Left kidney (tissue), 2 donors: ENCODE results near the gene TMEM239. TPM values are rescaled to one million over a fixed set of nuclear protein-coding genes. Genes with fewer than 3 reads are reported as not detected.
"Not testable (repeated sequence)": the region's sequence is repeated elsewhere in the genome, so short reads cannot be mapped to it uniquely, and the experiment has no call there.

Experiments used
- DNase-seq: peaks from one replicate; pipeline ENCODE4 v3.0.0-alpha.2; 2013
- polyA plus RNA-seq: library from polyadenylated mRNA; unstranded; fragments of 120-200 nt; gene quantifications from one replicate; pipeline ENCODE4 v1.2.1, GENCODE V29; 2013; ENCODE audit not compliant: insufficient read length

TMEM239 gene
- polyA plus RNA-seq, 1 donor: 0.03 TPM

DNA sequence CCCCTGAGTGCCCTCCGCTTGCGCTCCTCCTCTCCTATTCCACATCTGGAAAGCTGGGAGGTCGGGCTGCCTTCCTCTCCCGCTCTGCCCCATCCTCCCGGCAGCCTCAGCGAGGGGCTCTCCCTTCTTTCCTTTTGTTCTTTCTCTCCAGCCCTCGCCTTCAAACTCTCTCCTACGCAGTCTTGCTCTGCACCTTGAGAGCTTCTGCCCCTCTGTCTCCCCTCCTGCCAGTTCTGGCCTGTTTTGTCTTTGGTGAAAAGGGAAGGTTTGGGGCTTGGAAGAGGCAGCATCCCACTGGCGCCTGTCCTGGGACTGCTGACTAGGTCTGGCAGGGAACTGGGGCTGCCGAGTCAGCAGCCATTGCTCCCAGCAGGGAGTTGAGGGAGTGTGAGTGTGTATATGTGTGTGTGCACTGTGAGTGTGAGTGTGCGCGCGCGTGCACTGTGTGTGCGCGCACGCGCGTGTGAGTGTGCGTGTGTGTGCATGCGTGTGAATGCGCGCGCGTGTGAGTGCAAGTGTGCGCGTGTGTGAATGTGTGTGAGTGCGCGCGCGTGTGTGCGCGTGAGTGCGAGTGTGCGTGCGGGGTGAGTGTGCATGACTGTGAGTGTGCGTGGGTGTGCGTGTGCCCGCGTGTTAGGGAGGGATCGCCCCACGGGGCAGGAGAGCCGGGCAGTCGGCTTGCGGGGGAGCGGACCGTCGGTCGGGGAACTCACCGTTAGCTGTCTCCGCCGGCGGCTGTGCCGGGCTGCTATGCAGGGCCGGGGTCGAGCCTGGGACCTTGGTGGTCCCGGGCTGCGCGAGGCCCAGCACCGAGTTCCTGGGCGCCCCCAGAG is 16.3 kb upstream of the TMEM239 start:
- DNase-seq: no peak

DNA sequence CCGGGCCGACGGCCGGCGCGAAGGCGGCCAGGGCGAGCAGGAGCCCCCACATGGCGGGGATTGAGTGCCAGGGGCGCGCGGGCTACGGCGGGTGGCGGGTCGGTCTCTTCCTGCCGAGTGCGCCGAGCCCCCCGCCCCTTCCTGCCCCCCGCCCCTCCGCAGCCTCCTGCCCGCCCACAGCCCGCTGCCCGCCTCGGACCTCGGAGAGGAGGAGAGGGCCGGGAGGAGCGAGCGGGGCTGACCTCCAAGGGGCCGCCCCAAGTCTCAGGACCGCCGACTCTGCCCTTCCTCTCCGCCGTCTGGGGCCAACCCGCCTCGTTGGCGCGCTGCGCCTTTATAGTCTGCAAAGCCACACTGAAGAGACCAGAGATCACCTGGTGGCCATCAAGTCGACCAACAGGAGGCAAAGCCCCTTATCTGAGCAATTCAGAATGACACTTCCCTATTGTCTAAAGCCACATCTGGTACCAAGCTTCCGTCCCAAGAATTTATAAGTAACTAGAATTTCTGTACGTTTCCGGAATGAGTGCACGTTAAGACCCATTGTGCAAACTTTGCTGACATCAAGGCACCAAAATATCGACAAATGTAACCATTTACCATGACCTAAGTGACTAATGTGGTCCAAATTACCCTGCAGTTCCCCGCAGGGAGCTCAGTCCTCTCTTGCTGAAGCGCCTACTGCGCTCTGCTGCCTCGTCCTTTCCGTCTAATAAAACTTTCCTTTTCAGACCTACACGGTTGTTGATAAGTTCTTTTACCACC is 15.5 kb upstream of the TMEM239 start, which contains the start of gene CPXM1:
CPXM1 (minus strand) TSS at position 107 of the 765 bp plus-strand sequence; CDS start at position 52, 55 bp downstream.
- no peak for DNase-seq

DNA sequence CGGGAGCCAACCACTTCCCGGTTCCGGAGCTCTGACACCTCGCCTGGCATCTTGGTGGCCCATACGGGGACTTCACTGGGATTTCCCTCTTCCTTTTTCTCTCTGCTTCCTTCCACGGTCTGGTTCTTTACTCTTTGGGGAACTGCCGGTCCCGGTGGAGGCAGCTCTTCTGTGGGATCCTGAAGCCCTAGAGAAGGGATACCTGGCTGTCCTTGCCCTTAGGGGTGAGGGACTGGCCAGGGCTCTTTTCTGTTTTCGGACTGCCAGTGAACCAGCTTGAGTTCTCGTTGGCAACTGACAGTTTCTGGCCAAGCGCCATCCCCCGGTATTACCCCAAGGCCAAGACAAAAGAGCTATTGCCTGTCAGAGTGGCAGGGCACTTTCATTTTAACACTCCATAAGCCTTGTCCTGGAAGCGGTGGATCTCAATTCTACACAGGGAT is 14.9 kb upstream of the TMEM239 start:
- DNase-seq: no peak

DNA sequence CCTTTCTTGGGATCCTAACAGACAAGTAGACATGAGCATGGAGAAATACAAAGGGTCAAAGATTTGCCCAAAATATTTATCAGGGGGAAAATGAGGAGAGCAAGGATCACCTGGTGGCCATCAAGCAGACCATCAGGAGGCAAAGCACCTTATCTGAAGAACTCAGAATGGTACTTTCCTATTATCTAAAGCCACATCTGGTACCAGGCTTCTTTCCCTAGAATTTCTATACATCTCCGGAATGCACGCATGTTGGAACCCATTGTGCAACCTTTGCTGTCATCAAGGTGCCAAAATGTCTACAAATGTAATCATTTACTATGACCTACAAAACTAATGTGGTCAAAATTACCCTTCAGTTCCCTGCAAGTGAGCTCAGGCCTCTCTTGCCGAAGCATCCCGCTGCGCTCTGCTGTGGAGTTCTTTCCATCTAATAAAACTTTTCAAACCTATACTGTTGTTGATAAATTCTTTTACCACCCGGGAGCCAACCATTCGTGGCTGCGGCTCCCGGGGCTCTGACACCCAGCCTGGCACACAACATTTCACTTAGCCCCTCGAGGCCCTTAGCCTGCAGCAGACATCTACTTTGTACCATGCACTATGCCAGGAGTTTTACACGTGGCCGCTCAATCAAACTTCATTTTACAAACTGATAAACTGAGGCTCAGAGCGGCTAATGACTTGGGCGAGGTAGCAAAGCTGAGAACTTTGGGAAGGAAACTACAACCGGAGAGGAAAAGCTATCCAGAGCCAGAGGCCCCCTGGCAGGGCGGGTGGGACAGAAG is 11.9 kb upstream of the TMEM239 start:
- DNase-seq: no peak

DNA sequence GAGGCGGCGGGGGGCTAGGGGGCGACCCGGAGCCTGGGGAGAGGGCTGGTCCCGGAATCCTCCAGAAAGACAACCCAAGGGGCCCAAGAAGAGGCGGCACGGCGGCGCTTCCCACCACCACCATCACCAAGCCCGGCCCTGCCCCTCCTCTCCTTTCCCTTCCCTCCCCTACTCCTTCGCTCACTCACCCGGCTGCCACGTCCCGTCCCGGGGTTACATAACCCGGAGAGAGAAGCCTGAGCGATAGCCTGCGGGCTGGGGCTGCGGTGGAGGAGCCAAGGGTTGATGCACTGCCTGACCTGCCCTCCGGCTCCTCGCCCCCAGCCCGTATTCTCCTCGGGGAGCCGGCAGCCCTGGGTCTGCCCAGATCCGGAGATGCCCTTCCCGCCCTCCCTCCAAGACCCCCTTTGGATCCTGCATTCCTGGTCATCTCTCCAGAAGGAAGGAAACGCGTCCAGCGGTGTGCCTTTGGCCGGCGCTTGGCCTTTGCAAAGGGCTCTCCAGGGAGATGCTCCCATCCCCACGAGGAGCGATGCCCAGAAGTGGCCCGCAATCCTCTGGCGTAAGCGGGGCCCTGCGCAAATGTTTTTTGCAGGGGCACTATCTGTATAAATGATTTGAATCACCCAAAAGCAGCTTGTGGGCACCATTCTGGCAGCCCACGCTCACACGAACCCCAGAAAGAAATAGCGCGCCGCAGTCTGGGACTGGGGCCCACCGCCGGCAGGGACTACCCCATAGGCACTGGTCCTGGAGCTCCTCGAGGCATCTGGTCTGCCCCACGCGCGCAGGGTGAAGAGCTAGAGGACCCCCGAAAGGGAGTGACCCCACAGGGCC is 11.1 kb upstream of the TMEM239 start:
- no peak for DNase-seq

DNA sequence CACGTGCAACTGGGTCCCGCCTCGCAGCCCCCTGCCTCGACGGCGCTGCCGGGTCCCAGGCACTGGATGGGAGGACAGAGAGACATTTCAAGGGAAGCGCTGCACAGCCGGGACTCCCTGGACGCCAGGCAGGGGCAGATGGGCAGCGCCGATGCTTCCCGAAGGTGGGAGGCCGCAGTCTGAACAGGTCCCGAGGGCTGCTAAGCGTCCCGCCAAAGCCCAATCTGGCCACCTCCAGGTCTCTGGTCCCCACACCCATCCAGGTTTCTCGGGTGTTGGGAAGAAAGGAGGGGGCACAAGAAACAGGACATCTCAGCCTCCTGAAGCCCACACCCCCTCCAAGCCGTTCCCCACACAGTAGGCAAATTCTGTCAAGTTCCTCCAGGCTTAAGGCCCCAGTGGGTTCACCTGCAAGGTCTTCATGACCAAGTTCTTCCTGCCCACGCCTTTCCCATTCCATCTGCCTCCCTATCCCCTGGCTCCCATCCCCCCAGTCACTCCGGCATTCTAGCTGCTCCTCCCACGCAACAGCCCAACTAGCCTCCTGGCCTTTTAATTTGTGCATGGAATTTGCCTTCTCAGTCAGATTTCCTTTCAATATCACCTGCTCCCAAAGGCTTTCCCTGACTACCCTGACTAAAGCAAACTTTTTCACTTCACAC is 10.3 kb upstream of the TMEM239 start:
- peak; percentile 72 for DNase-seq

DNA sequence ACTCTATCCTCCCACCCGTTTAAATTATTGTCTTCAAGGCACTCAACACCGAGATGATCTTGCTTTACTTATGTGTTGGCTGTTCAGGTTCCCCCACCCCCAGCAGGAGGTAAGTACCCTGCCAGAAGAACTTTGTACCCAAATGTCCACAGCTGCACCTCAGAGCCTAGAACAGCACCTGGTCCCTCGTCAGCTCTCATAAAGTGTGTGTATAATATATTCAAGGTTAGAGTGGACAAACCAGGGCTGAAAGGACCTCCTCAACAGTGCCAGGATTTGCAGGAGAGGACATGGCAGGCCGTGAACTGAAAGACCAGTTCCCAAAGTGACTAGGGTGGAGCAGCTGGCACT is 9.8 kb upstream of the TMEM239 start:
- DNase-seq: no peak

DNA sequence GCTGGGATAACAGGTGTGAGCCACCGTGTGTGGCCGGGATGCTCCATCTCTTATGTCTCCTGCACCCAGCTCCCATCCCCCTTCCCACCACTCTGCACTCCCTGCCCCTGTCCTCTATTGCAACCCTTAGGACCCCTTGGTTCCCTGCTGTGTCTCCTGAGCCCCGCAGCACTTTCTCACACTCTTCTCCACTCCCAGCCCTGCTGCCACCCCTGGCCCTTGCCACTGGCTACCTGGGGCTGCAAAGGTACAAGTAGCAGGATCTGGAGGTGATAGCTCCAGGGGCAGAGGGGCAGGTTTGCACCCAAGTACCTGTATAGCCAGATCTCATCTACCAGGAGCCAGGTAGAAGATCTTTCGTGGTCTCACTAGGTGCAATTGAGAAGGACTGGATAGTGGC is 9.1 kb upstream of the TMEM239 start:
- DNase-seq: no peak

DNA sequence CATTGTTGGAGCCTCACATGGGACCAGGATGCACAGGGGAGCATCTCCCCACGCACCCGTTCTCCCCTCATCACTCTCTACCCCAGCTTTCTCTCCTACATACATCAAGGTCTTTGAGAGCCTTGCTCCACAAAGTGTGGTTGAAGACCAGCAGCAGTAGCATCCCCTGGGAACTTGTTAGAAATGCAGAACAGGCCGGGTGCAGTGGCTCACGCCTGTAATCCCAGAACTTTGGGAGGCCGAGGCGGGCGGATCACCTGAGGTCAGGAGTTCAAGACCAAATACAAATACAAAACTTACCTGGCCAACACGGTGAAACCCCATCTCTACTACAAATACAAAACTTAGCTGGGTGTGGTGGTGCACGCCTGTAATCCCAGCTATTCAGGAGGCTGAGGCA is 8.2 kb upstream of the TMEM239 start:
- DNase-seq: not testable (repeated sequence)

DNA sequence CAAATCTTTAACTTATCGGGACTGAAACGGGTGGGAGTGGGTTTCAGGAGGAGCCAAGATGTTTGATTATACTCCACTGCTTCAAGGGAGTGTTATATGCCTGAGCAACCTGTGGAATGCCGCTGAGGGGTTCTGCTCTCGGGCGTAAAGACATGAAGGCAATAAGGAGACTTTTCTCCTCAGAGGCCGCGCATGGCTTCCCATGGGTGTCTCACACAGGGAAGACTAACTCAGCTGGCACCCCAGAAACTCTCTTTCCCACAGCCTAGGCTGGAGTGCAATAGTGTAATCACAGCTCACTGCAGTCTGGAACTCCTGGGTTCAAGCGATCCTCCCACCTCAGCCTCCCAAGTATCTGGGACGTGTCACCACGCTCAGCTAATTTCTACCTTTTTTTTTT is 6.5 kb upstream of the TMEM239 start:
- no peak for DNase-seq

DNA sequence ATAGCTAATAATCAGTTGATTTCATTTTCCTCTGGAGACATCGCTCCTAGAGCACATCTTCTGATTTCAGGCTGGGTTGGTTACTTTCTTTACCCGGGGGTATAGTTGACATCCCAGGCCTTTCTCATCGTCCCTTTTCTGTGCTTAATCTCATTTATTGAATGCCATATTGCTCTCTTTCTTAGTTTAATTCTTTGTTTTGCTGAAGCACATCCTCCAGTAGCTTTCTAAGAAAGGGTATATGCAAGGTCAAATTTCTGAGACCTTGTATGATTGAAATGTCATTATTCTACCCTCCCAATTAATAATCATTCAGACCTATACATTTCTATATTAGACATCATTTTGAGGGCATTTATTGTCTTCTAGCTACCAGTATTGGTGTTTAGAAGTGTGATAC is 4.0 kb upstream of the TMEM239 start:
- DNase-seq: no peak

DNA sequence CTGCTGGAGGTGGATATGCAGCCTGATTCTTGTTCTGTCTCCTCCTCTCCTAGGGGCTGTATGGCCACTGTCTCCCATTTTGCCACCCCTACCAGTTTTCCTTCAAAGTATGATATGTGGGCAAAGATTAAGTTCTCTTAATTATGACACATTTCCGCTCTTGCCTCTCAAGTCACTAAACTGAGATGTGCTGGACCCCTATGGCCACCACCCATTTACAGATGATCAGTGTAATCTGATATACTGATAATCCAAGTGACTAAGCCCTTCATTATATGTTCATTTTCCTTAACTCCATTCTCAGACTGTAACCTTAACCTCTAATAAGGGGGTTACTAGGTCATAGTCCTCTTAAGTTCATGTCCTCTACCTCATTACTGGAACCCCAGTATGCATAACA is 2.1 kb upstream of the TMEM239 start:
- DNase-seq: no peak

DNA sequence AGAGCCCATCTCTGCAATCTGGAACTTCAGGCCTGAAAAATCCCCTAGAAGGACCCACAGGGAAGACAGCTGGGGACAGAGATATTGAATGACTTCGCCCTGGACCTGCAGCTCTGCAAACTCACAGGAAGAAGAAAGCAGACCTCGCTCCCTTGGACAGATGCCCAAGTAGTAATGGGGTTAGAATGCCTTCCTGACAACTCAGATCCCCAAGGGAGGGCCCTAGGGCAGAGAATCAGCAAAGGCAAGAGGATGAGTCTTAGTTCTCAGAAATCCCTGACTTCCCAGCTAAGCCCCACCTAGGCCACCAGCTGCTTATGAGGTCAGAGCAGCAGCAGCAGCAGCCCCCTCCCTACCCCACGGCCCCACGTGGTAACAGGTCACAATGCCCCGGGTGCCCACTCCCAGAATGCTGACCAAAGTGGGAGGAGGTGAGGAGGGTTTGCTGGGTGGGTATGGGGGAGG is 1.5 kb upstream of the TMEM239 start, which contains the start of gene C20orf141:
C20orf141 (plus strand) TSS at position 401 of the 465 bp plus-strand sequence. CDS start 198 bp downstream, outside the sequence.
- DNase-seq: no peak

DNA sequence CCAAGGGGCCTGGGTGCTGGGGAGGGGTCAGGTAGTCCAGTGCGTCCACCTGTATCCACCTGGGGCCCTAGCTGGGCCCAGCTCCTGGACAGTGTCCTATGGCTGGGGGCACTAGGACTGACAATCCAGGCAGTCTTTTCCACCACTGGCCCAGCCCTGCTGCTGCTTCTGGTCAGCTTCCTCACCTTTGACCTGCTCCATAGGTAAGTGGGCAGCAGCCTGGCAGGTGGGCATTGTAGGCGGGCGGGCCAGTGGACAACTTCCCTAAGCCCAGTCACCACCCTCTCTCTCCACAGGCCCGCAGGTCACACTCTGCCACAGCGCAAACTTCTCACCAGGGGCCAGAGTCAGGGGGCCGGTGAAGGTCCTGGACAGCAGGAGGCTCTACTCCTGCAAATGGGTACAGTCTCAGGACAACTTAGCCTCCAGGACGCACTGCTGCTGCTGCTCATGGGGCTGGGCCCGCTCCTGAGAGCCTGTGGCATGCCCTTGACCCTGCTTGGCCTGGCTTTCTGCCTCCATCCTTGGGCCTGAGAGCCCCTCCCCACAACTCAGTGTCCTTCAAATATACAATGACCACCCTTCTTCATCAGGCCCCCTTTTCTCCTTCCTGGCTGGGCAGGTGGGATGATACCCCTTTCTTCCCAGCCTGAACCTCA is 793 bp upstream of the TMEM239 start:
- no peak for DNase-seq

DNA sequence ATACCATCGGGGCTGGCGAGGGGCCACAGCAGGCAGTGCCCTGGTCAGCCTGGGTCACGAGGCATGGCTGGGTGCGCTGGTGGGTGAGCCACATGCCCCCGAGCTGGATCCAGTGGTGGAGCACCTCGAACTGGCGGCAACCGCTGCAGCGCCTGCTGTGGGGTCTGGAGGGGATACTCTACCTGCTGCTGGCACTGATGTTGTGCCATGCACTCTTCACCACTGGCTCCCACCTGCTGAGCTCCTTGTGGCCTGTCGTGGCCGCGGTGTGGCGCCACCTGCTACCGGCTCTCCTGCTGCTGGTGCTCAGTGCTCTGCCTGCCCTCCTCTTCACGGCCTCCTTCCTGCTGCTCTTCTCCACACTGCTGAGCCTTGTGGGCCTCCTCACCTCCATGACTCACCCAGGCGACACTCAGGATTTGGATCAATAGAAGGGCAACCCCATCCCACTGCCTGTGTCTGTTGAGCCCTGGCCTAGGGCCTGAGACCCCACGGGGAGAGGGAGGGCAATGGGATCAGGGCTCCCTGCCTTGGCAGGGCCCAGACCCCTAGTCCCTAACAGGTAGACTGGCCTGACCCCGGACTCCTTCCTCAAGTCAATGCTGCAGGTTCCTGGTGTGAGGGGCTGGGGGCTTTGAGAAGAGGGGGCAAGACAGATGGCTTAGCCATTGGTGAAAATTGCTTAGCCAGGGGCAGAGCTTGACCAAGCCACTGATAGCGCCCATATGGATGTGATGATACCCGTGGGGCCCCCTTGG is 598 bp downstream of the TMEM239 start:
- DNase-seq: no peak

DNA sequence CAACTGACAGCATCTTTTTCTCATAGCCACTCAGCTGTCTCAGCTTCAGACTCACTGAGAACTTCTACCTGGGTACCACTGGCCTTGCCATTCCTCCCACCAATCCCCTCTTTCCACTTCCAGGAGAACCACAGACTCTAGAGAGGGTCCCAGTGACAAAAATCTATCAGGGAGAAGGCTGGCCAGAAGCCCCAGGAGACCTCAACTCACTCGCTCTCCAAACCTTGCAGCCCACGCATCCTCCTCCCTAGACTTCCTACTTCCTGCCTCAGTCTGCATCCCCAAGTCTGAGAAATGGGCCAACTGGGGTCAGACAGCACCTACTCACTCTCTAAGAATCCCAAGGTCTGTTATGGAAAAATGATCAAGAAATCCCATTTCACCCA is 1.2 kb downstream of the TMEM239 start:
- DNase-seq: no peak

DNA sequence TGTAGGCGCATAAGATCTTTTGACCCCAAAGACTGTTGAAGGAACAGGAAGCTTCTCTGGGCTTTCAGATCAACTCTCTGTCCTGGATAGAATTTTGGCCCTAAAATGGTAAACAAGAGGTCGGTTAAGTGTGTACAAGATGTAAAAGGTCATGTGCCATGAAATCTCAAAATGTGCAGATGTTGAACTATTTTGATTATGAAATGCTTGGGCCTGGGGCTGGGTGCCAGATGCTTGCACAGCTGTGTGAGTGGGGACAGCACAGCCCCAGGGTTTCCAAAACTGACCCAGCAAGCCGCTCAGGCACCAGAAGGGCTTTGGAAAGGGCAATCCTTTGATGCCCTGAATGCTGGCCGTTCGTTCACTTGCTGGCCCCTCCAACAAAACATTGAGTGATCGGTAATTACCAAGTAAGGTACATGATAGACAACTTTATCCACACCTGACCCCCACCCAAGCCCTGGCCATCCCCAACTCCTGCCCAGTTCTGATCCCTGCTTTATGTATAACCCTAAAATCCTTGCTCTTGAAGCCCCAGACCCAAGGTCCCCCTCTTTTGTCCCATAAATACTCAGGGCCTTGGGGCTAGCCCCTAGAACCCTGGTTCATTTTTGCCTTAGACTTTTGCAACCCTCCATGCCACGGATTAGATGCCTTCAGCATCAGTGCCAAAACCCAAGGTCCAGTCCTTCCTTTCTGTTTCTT is 1.9 kb downstream of the TMEM239 start:
- no peak for DNase-seq

DNA sequence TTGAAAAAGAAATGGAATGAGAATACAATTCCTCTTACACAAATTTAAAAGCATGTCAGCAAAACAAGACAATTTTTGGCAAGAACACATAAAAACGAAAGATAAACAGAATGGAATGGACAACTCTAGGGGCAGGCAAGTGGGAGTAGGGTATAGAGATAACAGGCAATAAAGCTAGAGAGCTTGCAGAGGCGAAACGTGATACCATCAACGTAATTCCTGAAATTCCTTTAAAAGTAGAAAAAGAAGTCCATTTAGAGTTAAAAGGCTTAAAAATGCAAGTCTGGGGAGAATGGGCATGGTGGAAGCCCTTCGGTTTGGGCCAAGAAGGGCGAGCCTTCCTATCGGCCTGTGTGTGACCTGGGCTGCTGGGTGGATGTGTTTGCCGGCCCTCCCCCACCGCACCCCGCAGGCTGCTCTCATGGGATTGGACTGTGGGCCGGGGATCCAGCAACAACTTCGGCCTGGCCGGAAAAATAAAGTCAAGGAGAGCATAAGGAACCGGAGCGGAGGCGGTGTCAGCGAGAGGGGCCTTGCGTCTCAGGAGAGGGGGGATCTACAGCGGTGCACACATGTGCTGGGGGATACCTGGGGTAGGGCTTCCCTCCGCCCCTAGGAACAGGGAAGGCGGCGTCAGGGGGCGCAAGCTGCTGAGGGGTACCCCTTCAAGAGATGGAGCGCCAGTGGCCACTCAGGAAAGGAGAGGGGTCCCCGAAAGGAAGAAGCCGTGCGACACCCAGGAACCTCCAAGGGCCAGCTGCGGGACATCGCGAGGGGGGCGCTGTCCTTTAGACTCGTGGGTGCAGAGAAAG is 4.1 kb downstream of the TMEM239 start:
- DNase-seq: peak; percentile 73
